Neuronal stem cell (in vitro differentiated cells): ENCODE measurements around the gene SBNO2.
A peak's percentile ranks its signal among the peaks of the same experiment; 100 is the strongest.

Source experiments
- DNase-seq: peaks from one replicate; pipeline ENCODE4 v3.0.0-alpha.2; 2013; ENCODE audit warnings: low spot score
- H2AFZ ChIP-seq: one replicate; pipeline ENCODE4 v1.6.1; 2013; ENCODE audit warnings: mild to moderate bottlenecking, low read length, inconsistent platforms
- H2AK5ac ChIP-seq: 2 replicates; pipeline ENCODE4 v1.6.1; 2013; ENCODE audit warnings: low read depth, mild to moderate bottlenecking, inconsistent platforms, low read length, moderate library complexity, mixed read lengths
- H2BK120ac ChIP-seq: 2 replicates; pipeline ENCODE4 v1.6.1; 2013; ENCODE audit warnings: low read depth, mild to moderate bottlenecking, inconsistent platforms, low read length, moderate library complexity, mixed read lengths
- H2BK12ac ChIP-seq: one replicate; pipeline ENCODE4 v1.6.1; 2013; ENCODE audit warnings: low read length, inconsistent platforms
- H2BK15ac ChIP-seq: 2 replicates; pipeline ENCODE4 v1.6.1; 2013; ENCODE audit warnings: mild to moderate bottlenecking, low read length, inconsistent platforms, mixed read lengths
- H2BK5ac ChIP-seq: one replicate; pipeline ENCODE4 v1.6.1; 2013; ENCODE audit warnings: inconsistent platforms, mild to moderate bottlenecking, low read length, moderate library complexity
- H3K14ac ChIP-seq: one replicate; pipeline ENCODE4 v1.6.1; 2013; ENCODE audit warnings: low read length, inconsistent platforms
- H3K18ac ChIP-seq: 2 replicates; pipeline ENCODE4 v1.6.1; 2013; ENCODE audit warnings: low read length, inconsistent platforms
- H3K23ac ChIP-seq: 2 replicates; pipeline ENCODE4 v1.6.1; 2013; ENCODE audit warnings: low read depth, mild to moderate bottlenecking, mixed read lengths, low read length, inconsistent platforms; ENCODE audit not compliant: poor library complexity
- H3K27ac ChIP-seq: replicated peaks from 3 replicates; pipeline ENCODE4 v1.5.1; 2013; ENCODE audit warnings: low read length, inconsistent platforms
- H3K27me3 ChIP-seq, 3 experiments: 2 replicates each; pipeline ENCODE4 v1.6.1; 2013; ENCODE audit warnings: low read length in 3 of 3, mild to moderate bottlenecking in 2 of 3, inconsistent platforms in 1 of 3, low read depth in 1 of 3, mixed read lengths in 1 of 3, moderate library complexity in 1 of 3; ENCODE audit not compliant: control insufficient read depth in 3 of 3, insufficient read depth in 3 of 3
- H3K36me3 ChIP-seq, 2 donors: replicated peaks in 1 of 2; 2 replicates each; pipeline ENCODE4 v1.6.1; 2013; ENCODE audit warnings: low read length in 2 of 2; ENCODE audit not compliant: control insufficient read depth in 2 of 2, insufficient read depth in 2 of 2
- H3K4ac ChIP-seq: 2 replicates; pipeline ENCODE4 v1.6.1; 2013; ENCODE audit warnings: inconsistent platforms, mild to moderate bottlenecking, low read length, moderate library complexity
- H3K4me1 ChIP-seq, 2 donors: 1 replicate in 1 of 2; 2 replicates in 1 of 2; pipeline ENCODE4 v1.6.1; 2013; ENCODE audit warnings: low read length in 2 of 2, low read depth in 1 of 2; ENCODE audit not compliant: control insufficient read depth in 2 of 2, insufficient read depth in 1 of 2
- H3K4me2 ChIP-seq: one replicate; pipeline ENCODE4 v1.6.1; 2013; ENCODE audit warnings: mild to moderate bottlenecking, low read length, inconsistent platforms; ENCODE audit not compliant: insufficient read depth, poor library complexity, severe bottlenecking
- H3K4me3 ChIP-seq, 2 donors: 2 replicates each; pipeline ENCODE4 v1.5.1; 2013; ENCODE audit warnings: low read length in 2 of 2, mild to moderate bottlenecking in 2 of 2, inconsistent platforms in 1 of 2, moderate library complexity in 1 of 2
- H3K79me1 ChIP-seq: one replicate; pipeline ENCODE4 v1.6.1; 2013; ENCODE audit warnings: low read depth, mild to moderate bottlenecking, inconsistent platforms, low read length, moderate library complexity
- H3K9ac ChIP-seq: one replicate; pipeline ENCODE4 v1.6.1; 2013; ENCODE audit warnings: mild to moderate bottlenecking, low read depth, low read length, inconsistent platforms; ENCODE audit not compliant: poor library complexity
- H3K9me3 ChIP-seq, 2 donors: replicated peaks in 1 of 2; 2 replicates each; pipeline versions ENCODE3 to v1.6.1; 2013; ENCODE audit warnings: low read length in 2 of 2, mild to moderate bottlenecking in 2 of 2, inconsistent platforms in 1 of 2, low read depth in 1 of 2, mixed read lengths in 1 of 2, moderate library complexity in 1 of 2; ENCODE audit not compliant: control insufficient read depth in 2 of 2, insufficient read depth in 1 of 2
- H4K8ac ChIP-seq: one replicate; pipeline ENCODE4 v1.6.1; 2013; ENCODE audit warnings: low read depth, mild to moderate bottlenecking, inconsistent platforms, low read length, moderate library complexity
- H4K91ac ChIP-seq: one replicate; pipeline ENCODE4 v1.6.1; 2013; ENCODE audit warnings: low read length, low read depth, mild to moderate bottlenecking, inconsistent platforms; ENCODE audit not compliant: poor library complexity
- whole genome bisulfite sequencing, 2 donors: extraction: QIAGEN DNeasy Blood & Tissue Kit; methylation state at CpG; one replicate each; pipeline ENCODE4 v1.1.7; 2013; ENCODE audit warnings: missing lambda C conversion rate in 2 of 2, mixed read lengths in 1 of 2; ENCODE audit not compliant: insufficient read length in 2 of 2, insufficient replicate concordance in 1 of 2; ENCODE audit errors: extremely low coverage in 2 of 2; 5-methylcytosine and 5-hydroxymethylcytosine counted together

The SBNO2 gene

DNA sequence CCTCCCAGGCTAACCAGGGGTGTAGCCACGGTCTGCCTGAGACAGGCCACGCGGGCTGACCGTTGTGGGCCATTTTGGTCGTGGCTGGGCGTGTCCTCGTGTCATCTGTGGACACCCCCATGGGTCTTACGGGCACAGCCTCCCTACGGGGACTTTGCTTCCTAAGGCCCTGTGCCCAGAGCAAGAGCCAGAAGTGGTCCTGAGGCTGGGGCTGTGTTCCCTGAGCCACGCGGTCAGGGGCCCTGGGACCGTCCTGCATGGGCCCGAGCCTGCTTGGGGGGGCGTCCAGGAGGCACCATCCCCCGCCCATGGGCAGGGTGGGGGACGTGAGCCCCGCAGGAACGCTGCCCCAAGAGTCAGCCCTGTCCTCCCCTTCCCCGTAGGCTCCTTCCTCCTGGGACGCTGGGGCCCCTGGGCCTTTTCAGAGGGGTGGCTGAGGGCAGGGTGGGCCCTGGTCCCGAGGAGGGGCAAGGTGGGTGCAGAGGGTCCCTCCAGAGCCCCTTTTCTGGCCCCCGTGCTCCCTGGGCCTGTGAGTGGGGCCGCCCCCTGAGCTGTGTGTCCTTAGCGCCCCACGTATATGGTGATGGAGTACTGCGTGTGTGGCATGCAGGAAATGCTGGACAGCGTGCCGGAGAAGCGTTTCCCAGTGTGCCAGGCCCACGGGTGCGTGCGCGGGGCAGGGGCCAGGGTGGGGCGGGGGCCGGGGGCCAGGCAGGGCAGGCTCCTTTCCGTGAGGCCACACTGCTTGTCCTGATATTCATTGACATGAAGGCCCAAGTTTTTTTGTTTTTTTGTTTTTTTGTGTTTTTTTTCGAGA lies 44.9 kb upstream of the SBNO2 start:
- H2BK5ac ChIP-seq: peak overlapping the region; percentile 87
- H2AFZ ChIP-seq: no peak overlapping the region
- peaks cover 8 to 48% of the 10 kb centered on the region in 2 donors for H3K36me3 ChIP-seq
- H3K9ac ChIP-seq: no peak overlapping the region
- no CpG with 5 or more reads among the region's 37 CpGs for WGBS, 2 donors
- no peak for DNase-seq
- H4K91ac ChIP-seq: no peak overlapping the region
- H3K4me1 ChIP-seq: peaks cover 8 to 17% of the 10 kb centered on the region in 2 donors
- peak overlapping the region; percentile 17 for H4K8ac ChIP-seq
- H3K4me2 ChIP-seq: no peak overlapping the region
- H2BK12ac ChIP-seq: peak overlapping the region; percentile 58
- peak overlapping the region; percentile 38 for H3K18ac ChIP-seq
- no peak overlapping the region for H2BK120ac ChIP-seq
- H3K27me3 ChIP-seq: no peaks in the 10 kb centered on the region
- H3K4ac ChIP-seq: no peak overlapping the region
- peak overlapping the region; percentile 49 for H2BK15ac ChIP-seq
- H3K27ac ChIP-seq: no peak overlapping the region
- peak overlapping the region; percentile 80 for H3K23ac ChIP-seq
- no peak overlapping the region for H3K14ac ChIP-seq
- H3K9me3 ChIP-seq: no peaks in the 10 kb centered on the region
- peaks cover 43% of the 10 kb centered on the region for H3K79me1 ChIP-seq
- H3K4me3 ChIP-seq: no peak overlapping the region
- H2AK5ac ChIP-seq: peak overlapping the region; percentile 46

DNA sequence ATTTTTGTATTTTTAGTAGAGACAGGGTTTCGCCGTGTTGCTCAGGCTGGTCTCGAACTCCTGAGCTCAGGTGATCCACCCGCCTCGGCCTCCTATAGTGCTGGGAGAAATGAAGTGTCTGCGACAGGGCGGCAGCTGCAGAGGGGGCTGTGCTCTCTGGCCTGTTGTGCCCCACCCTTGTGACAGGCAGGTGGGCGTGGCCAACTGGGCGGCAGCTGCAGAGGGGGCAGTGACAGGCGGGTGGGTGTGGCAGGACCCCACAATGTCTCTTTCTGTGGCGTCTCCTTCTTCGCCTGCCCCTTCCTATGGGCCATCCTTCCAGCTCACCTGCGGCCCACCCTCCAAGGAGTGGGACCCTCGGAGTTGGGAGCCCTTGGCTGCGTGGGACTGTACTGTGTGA lies 43.3 kb upstream of the SBNO2 start:
- no peak overlapping the region for H3K4ac ChIP-seq
- no peak overlapping the region for H2AK5ac ChIP-seq
- H3K79me1 ChIP-seq: peaks cover 42% of the 10 kb centered on the region
- no peak overlapping the region for H3K23ac ChIP-seq
- DNase-seq: no peak
- H4K91ac ChIP-seq: no peak overlapping the region
- peak overlapping the region; percentile 11 for H3K4me2 ChIP-seq
- no CpG with 5 or more reads among the region's 15 CpGs for WGBS, 2 donors
- H2BK120ac ChIP-seq: no peak overlapping the region
- H2BK15ac ChIP-seq: no peak overlapping the region
- H3K27ac ChIP-seq: no peak overlapping the region
- H2AFZ ChIP-seq: no peak overlapping the region
- H4K8ac ChIP-seq: no peak overlapping the region
- peak overlapping the region; percentile 60 for H3K9ac ChIP-seq
- peaks cover 0 to 2% of the 10 kb centered on the region in 2 donors for H3K9me3 ChIP-seq
- no peak overlapping the region for H2BK12ac ChIP-seq
- H3K14ac ChIP-seq: peak overlapping the region; percentile 31
- H3K36me3 ChIP-seq: peaks cover 7 to 42% of the 10 kb centered on the region in 2 donors
- no peaks in the 10 kb centered on the region for H3K27me3 ChIP-seq
- no peak overlapping the region for H3K18ac ChIP-seq
- peaks cover 13 to 17% of the 10 kb centered on the region in 2 donors for H3K4me1 ChIP-seq
- H2BK5ac ChIP-seq: no peak overlapping the region
- H3K4me3 ChIP-seq: no peak overlapping the region

DNA sequence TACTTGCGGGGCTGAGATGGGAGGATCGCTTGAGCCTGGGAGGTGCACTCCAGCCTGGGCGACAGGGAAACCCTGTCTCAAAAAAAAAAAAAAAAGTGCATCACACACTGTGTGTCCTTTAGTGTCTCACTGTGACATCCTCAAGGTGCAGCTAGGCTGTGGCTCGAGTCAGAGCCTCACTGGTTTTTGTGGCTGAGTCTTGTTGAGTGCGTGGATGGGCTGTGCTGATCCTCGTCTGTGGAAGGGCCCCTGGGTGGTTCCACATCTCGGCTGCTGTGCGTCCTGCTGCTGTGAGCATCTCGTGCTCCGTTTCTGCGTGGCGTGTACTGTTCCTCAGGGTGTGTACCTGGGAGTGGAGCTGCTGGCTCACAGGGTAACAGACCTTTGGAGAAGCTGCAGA lies 42.7 kb upstream of the SBNO2 start:
- Histone ChIP-seq H4K8ac (no peak overlapping the region), H2BK15ac (no peak overlapping the region), H3K27ac (no peak overlapping the region), H3K4me1 (peaks cover 13 to 17% of the 10 kb centered on the region in 2 donors), H3K23ac (peak overlapping the region; percentile 55), H3K9me3 (peaks cover 0 to 2% of the 10 kb centered on the region in 2 donors), H3K9ac (no peak overlapping the region), H3K4ac (no peak overlapping the region), H3K4me2 (no peak overlapping the region), H2BK12ac (no peak overlapping the region), H3K4me3 (no peak overlapping the region), H2BK120ac (no peak overlapping the region), H2BK5ac (peak overlapping the region; percentile 75), H2AFZ (no peak overlapping the region), H2AK5ac (no peak overlapping the region), H4K91ac (no peak overlapping the region), H3K36me3 (peaks cover 7 to 42% of the 10 kb centered on the region in 2 donors), H3K27me3 (no peaks in the 10 kb centered on the region), H3K79me1 (peaks cover 44% of the 10 kb centered on the region), H3K18ac (no peak overlapping the region), H3K14ac (no peak overlapping the region)
- WGBS, 2 donors: no CpG with 5 or more reads among the region's 12 CpGs
- no peak for DNase-seq

DNA sequence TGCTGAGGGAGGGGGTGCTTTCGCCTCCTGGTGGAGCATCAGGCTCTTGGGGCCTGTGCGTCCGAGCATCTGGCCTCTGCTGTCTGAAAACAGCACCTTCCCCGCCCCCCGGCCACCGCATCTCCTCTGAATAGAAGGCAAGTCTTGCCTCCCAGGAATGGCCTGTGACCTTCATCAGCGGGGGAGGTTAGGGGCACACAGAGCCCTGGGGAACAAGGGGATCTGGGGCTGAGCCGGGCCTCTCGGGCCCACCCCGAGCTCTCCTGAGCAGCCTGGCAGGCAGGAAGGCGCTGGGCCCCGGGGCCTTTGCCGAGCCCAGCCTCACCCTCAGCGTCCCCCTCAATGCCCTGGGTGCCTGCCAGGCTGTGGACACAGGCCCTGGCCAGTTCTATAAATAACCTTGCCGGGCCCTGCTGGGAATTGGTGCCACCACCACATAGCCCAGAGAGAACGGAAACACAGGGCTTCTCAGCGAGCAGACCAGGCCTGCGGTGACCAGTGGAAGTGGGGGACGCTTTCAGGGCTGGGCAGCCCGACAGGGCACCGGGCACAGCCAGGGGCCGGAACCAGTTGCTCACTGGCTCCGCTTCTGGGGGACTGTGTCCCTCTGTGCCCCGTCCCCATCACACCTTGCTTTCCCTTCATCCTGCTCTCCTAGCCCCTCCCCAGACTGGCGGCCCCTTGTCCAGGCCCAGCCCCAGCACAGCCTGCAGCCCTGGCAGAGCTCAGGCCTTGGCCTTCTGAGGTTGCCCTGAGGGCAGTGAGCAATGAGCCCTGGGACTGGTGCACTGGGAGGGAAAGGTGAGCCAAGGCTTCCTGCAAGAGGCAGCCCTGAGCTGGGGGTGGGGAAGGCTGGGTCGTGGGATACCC lies 41.0 kb upstream of the SBNO2 start:
- H3K27ac ChIP-seq: no peak overlapping the region
- WGBS, 2 donors: no CpG with 5 or more reads among the region's 26 CpGs
- peaks cover 53% of the 10 kb centered on the region for H3K79me1 ChIP-seq

More for the DNA sequence above, 41.0 kb upstream of the SBNO2 start:
- peak overlapping the region; percentile 65 for H3K23ac ChIP-seq
- peak overlapping the region; percentile 90 for H3K18ac ChIP-seq
- peaks cover 13 to 17% of the 10 kb centered on the region in 2 donors for H3K4me1 ChIP-seq
- H2AFZ ChIP-seq: no peak overlapping the region
- H2BK12ac ChIP-seq: no peak overlapping the region
- H2BK5ac ChIP-seq: peak overlapping the region; percentile 66
- no peak overlapping the region for H4K8ac ChIP-seq
- DNase-seq: no peak
- peak overlapping the region; percentile 63 for H2AK5ac ChIP-seq
- no peaks in the 10 kb centered on the region for H3K27me3 ChIP-seq
- peak overlapping the region; percentile 70 for H3K9ac ChIP-seq
- peak overlapping the region; percentile 71 for H3K14ac ChIP-seq
- no peak overlapping the region for H3K4me2 ChIP-seq
- H4K91ac ChIP-seq: no peak overlapping the region
- peaks cover 0 to 2% of the 10 kb centered on the region in 2 donors for H3K9me3 ChIP-seq
- H3K4me3 ChIP-seq: no peak overlapping the region
- H2BK15ac ChIP-seq: peak overlapping the region; percentile 67
- peak overlapping the region; percentile 97 for H3K4ac ChIP-seq
- peaks cover 2 to 43% of the 10 kb centered on the region in 2 donors for H3K36me3 ChIP-seq
- no peak overlapping the region for H2BK120ac ChIP-seq
